ENCODE data around the gene KRT12. TPM values are rescaled to one million over a fixed set of nuclear protein-coding genes. Genes with fewer than 3 reads are reported as not detected.

The KRT12 gene
- total and polyA plus RNA-seq, 9 of the 15 experiments (the other 6 are each of a cell fraction or from before 2014, with no cell fraction given), result 0.18 to 7.0 (median 2.2) TPM

GRCh38 chr17:40827746-40828453 is 39.1 kb downstream of the KRT12 start (continued):
- TF ChIP-seq, protein P1, sequence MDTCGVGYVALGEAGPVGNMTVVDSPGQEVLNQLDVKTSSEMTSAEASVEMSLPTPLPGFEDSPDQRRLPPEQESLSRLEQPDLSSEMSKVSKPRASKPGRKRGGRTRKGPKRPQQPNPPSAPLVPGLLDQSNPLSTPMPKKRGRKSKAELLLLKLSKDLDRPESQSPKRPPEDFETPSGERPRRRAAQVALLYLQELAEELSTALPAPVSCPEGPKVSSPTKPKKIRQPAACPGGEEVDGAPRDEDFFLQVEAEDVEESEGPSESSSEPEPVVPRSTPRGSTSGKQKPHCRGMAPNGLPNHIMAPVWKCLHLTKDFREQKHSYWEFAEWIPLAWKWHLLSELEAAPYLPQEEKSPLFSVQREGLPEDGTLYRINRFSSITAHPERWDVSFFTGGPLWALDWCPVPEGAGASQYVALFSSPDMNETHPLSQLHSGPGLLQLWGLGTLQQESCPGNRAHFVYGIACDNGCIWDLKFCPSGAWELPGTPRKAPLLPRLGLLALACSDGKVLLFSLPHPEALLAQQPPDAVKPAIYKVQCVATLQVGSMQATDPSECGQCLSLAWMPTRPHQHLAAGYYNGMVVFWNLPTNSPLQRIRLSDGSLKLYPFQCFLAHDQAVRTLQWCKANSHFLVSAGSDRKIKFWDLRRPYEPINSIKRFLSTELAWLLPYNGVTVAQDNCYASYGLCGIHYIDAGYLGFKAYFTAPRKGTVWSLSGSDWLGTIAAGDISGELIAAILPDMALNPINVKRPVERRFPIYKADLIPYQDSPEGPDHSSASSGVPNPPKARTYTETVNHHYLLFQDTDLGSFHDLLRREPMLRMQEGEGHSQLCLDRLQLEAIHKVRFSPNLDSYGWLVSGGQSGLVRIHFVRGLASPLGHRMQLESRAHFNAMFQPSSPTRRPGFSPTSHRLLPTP (IDR thresholded peaks at IDR 0.05; ENCODE audit: borderline replicate concordance, extremely low read depth, insufficient read length), result no peak
- TF ChIP-seq E2F6 (IDR thresholded peaks at IDR 0.05; ENCODE audit: borderline replicate concordance in 1 of 2, extremely low read depth in 1 of 2, insufficient read depth in 1 of 2, insufficient read length in 1 of 2, low read depth in 1 of 2, low read length in 1 of 2, poor library complexity in 1 of 2, severe bottlenecking in 1 of 2) (peak in 1 of 2 experiments; percentile 62), ZNF124 (CRISPR knock-in tag; IDR thresholded peaks at IDR 0.05) (no peak), E2F3 (CRISPR knock-in tag; IDR thresholded peaks at IDR 0.05) (no peak), ZNF75A (CRISPR knock-in tag; IDR thresholded peaks at IDR 0.05) (no peak), ZNF239 (CRISPR knock-in tag; IDR thresholded peaks at IDR 0.05) (no peak), ELF1 (tag; IDR thresholded peaks at IDR 0.05) (no peak), ZNF77 (CRISPR knock-in tag; IDR thresholded peaks at IDR 0.05) (no peak), ZKSCAN1 (IDR thresholded peaks at IDR 0.05; ENCODE audit: low read depth, low read length) (no peak), ZBTB2 (IDR thresholded peaks at IDR 0.05) (peak; percentile 82; the same call in 1 of the 2 replicates), ZFX (CRISPR knock-in tag; IDR thresholded peaks at IDR 0.05) (no peak), SMARCE1 (IDR thresholded peaks at IDR 0.05) (peak; percentile 94), OTX1 (CRISPR knock-in tag; IDR thresholded peaks at IDR 0.05) (no peak), CEBPB (tag; IDR thresholded peaks at IDR 0.05) (peak; percentile 96), ETS1 (conservative IDR thresholded peaks at IDR 0.05; ENCODE audit: control insufficient read depth, low read depth, low read length) (peak; percentile 49; the same call in 1 of the 2 replicates), ZNF184 (CRISPR knock-in tag; IDR thresholded peaks at IDR 0.05) (no peak), THRB (CRISPR knock-in tag; conservative IDR thresholded peaks at IDR 0.05) (no peak)
- TF ChIP-seq, protein P2, sequence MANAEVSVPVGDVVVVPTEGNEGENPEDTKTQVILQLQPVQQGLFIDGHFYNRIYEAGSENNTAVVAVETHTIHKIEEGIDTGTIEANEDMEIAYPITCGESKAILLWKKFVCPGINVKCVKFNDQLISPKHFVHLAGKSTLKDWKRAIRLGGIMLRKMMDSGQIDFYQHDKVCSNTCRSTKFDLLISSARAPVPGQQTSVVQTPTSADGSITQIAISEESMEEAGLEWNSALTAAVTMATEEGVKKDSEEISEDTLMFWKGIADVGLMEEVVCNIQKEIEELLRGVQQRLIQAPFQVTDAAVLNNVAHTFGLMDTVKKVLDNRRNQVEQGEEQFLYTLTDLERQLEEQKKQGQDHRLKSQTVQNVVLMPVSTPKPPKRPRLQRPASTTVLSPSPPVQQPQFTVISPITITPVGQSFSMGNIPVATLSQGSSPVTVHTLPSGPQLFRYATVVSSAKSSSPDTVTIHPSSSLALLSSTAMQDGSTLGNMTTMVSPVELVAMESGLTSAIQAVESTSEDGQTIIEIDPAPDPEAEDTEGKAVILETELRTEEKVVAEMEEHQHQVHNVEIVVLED (CRISPR knock-in tag; IDR thresholded peaks at IDR 0.05), result no peak
